ENCODE data around the gene CLVS2. TPM values are rescaled to one million over a fixed set of nuclear protein-coding genes. Genes with fewer than 3 reads are reported as not detected.

Gene CLVS2
- total RNA-seq, 4 donors from 2014 or later: under 0.01 to 1.3 (median 0.23) TPM

DNA sequence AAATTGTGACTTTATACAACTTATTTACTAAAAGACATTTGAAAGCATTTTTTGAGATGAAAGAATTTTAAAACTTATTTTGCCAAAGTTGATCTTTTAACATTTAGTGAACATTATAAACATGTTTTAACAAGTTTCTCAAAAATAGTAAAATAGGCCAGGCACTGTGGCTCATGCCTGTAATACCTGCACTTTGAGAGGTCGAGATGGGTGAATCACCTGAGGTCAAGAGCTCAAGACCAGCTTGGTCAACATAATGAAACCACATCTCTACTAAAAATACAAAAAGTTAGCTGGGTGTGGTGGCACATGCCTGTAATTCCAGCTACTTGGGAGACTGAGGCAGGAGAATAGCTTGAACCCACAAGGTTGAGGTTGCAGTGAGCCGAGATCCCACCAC, 78.6 kb downstream of the CLVS2 start:
- no peak for DNase-seq (ENCODE audit: low spot score in 2 of 2)
- H3K4me3 ChIP-seq (ENCODE audit: low read depth, poor library complexity, severe bottlenecking): no peak overlapping the region
- WGBS, 2 donors: 85 to 86% methylated on average over 2 of the region's 2 CpGs
- intact Hi-C loops (cut with DNase I; ENCODE audit: low total_unique reads): no loop called here
- no peak for TF ChIP-seq CTCF (IDR thresholded peaks at IDR 0.05)
- TF ChIP-seq POLR2A (IDR thresholded peaks at IDR 0.05): no peak

GRCh38 chr6:123085403-123085802, 89.4 kb downstream of the CLVS2 start:
- TF ChIP-seq POLR2A (IDR thresholded peaks at IDR 0.05) (no peak), CTCF (IDR thresholded peaks at IDR 0.05) (no peak)
- intact Hi-C loops (cut with DNase I; ENCODE audit: low total_unique reads): no loop called here
- 52 to 58% methylated on average over 5 of the region's 5 CpGs for WGBS, 2 donors
- DNase-seq (ENCODE audit: low spot score in 2 of 2): no peak
- no peak overlapping the region for H3K4me3 ChIP-seq (ENCODE audit: low read depth, poor library complexity, severe bottlenecking)

DNA sequence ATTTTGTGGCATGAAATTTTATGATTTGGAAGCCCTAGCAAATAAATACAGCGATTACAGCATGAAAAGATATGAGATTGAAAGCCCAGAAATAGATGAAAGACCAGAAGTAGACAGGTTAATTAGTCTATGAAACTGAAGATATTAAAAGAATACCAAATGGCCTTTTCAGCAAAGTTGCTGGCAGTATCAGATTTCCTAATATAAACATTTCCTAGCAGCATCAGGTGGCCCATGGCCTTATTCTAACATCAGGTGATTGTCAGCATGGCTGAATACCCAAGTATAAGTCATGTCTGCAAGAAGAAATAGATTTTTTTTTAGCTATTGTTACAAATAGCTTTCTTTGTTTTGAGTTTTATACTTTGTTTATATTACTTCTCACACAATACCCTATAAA, 93.2 kb downstream of the CLVS2 start:
- TF ChIP-seq POLR2A (IDR thresholded peaks at IDR 0.05) (no peak), CTCF (IDR thresholded peaks at IDR 0.05) (no peak)
- no peak for DNase-seq (ENCODE audit: low spot score in 2 of 2)
- intact Hi-C loops (cut with DNase I; ENCODE audit: low total_unique reads): no loop called here
- no peak overlapping the region for H3K4me3 ChIP-seq (ENCODE audit: low read depth, poor library complexity, severe bottlenecking)
- WGBS, 2 donors: 76 to 77% methylated on average over 1 of the region's 1 CpG

- 66 to 73% methylated on average over 2 of the region's 2 CpGs for WGBS, 2 donors
- intact Hi-C loops (cut with DNase I; ENCODE audit: low total_unique reads): no loop called here
Measured at GRCh38 chr6:123091091-123091895, 95.3 kb downstream of the CLVS2 start.

DNA sequence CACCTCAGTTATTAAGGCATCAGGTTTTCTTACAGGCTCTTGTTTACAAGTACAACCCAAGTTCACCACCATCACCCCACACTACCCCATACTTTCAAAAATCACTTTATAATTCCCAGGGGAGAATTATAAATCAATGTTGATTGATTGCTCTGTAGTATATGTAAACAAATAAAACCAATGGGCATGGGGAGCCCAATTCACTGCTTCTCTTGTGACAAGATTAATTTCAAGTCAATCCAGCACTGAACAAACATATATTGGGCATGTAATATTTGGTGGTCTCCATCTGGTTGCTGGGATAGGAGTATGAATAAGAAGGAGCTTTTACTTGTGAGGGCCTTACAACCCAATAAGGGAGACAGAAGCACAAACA, 95.8 kb downstream of the CLVS2 start:
- DNase-seq (ENCODE audit: low spot score in 2 of 2): no peak
- TF ChIP-seq POLR2A (IDR thresholded peaks at IDR 0.05): no peak
- no peak for TF ChIP-seq CTCF (IDR thresholded peaks at IDR 0.05)
- intact Hi-C loops (cut with DNase I; ENCODE audit: low total_unique reads): no loop called here
- H3K4me3 ChIP-seq (ENCODE audit: low read depth, poor library complexity, severe bottlenecking): no peak overlapping the region

More at GRCh38 chr6:123091091-123091895, 95.3 kb downstream of the CLVS2 start:
- no peak overlapping the region for H3K4me3 ChIP-seq (ENCODE audit: low read depth, poor library complexity, severe bottlenecking)
- TF ChIP-seq POLR2A (IDR thresholded peaks at IDR 0.05) (no peak), CTCF (IDR thresholded peaks at IDR 0.05) (no peak)
- no peak for DNase-seq (ENCODE audit: low spot score in 2 of 2)

- no peak for DNase-seq (ENCODE audit: low spot score in 2 of 2)
- intact Hi-C loops (cut with DNase I; ENCODE audit: low total_unique reads): no loop called here
- WGBS, 2 donors: 47 to 50% methylated on average over 1 of the region's 1 CpG
- TF ChIP-seq CTCF (IDR thresholded peaks at IDR 0.05) (no peak), POLR2A (IDR thresholded peaks at IDR 0.05) (no peak)
- no peak overlapping the region for H3K4me3 ChIP-seq (ENCODE audit: low read depth, poor library complexity, severe bottlenecking)
Measured at GRCh38 chr6:123094795-123095194, 98.8 kb downstream of the CLVS2 start.

Measured in lower leg skin (tissue), 4 donors.